OCI-LY1 (cell line): ENCODE measurements around the gene PTX4.

Experiments
- H2AFZ ChIP-seq: fragments of 200-600 bp; sonication (generic), shearing (Covaris generic); 2 replicates; pipeline ENCODE4 v1.6.0; 2014; ENCODE audit warnings: antibody characterized with exemption, mild to moderate bottlenecking, low read length
- H3F3A ChIP-seq: fragments of 200-600 bp; sonication (generic), shearing (Covaris generic); 2 replicates; pipeline ENCODE4 v1.6.0; 2014; ENCODE audit warnings: mild to moderate bottlenecking, antibody characterized with exemption, low read length, moderate library complexity; ENCODE audit not compliant: insufficient read depth
- H3K27ac ChIP-seq: fragments of 200-600 bp; sonication (generic); 2 replicates; pipeline ENCODE4 v1.5.1; 2014; ENCODE audit warnings: low read length, mixed run types, mild to moderate bottlenecking, low read depth; ENCODE audit not compliant: poor library complexity, severe bottlenecking
- H3K27me3 ChIP-seq: fragments of 200-600 bp; sonication (generic); 2 replicates; pipeline ENCODE4 v1.6.0; 2014; ENCODE audit warnings: antibody characterized with exemption, mild to moderate bottlenecking, low read length, moderate library complexity; ENCODE audit not compliant: insufficient read depth
- H3K36me3 ChIP-seq: fragments of 200-600 bp; sonication (generic); 2 replicates; pipeline ENCODE4 v1.6.1; 2014; ENCODE audit warnings: mild to moderate bottlenecking, antibody characterized with exemption, low read length, moderate library complexity, mixed read lengths; ENCODE audit not compliant: insufficient read depth
- H3K4me1 ChIP-seq: fragments of 200-600 bp; sonication (generic); 2 replicates; pipeline ENCODE4 v1.5.1; 2014; ENCODE audit warnings: mild to moderate bottlenecking, low read length, moderate library complexity; ENCODE audit not compliant: insufficient read depth, severe bottlenecking
- H3K4me2 ChIP-seq: fragments of 200-600 bp; sonication (generic), shearing (Covaris generic); 2 replicates; pipeline ENCODE4 v1.6.1; 2014; ENCODE audit warnings: low read length
- H3K4me3 ChIP-seq: fragments of 200-600 bp; sonication (generic); 2 replicates; pipeline ENCODE4 v1.5.1; 2014; ENCODE audit warnings: low read length, low read depth, mild to moderate bottlenecking, mixed read lengths; ENCODE audit not compliant: poor library complexity, severe bottlenecking
- H3K79me2 ChIP-seq: fragments of 200-600 bp; shearing (Covaris generic); 2 replicates; pipeline ENCODE4 v1.6.1; 2016; ENCODE audit warnings: mixed run types, low read length, mixed read lengths; ENCODE audit not compliant: insufficient read depth
- H3K9ac ChIP-seq: fragments of 200-600 bp; sonication (generic), shearing (Covaris generic); 2 replicates; pipeline ENCODE4 v1.6.1; 2014; ENCODE audit warnings: mild to moderate bottlenecking, low read length, mixed read lengths
- H3K9me2 ChIP-seq: fragments of 200-600 bp; sonication (generic), shearing (Covaris generic); 2 replicates; pipeline ENCODE4 v1.6.1; 2014; ENCODE audit warnings: low read depth, mild to moderate bottlenecking, low read length, mixed read lengths
- H3K9me3 ChIP-seq: fragments of 200-600 bp; shearing (Covaris generic); 2 replicates; pipeline ENCODE4 v1.6.1; 2014; ENCODE audit warnings: low read length, mixed read lengths
- H4K20me1 ChIP-seq: fragments of 200-600 bp; sonication (generic), shearing (Covaris generic); 2 replicates; pipeline ENCODE4 v1.6.0; 2016; ENCODE audit warnings: mild to moderate bottlenecking, low read length; ENCODE audit not compliant: insufficient read depth
- EZH2 ChIP-seq: fragments of 200-600 bp; sonication (generic), shearing (Covaris generic); IDR thresholded peaks from 2 replicates; pipeline ENCODE4 v1.8.0; 2017; ENCODE audit warnings: borderline replicate concordance, mixed run types, mild to moderate bottlenecking, antibody characterized with exemption, low read length, moderate library complexity, mixed read lengths
- TF ChIP-seq, protein P1 (sequence below): fragments of 200-600 bp; sonication (generic), shearing (Covaris generic); IDR thresholded peaks from 2 replicates; pipeline ENCODE4 v1.5.1; 2017; ENCODE audit warnings: mild to moderate bottlenecking, antibody characterized with exemption, low read length, moderate library complexity, mixed read lengths

PTX4 gene

DNA sequence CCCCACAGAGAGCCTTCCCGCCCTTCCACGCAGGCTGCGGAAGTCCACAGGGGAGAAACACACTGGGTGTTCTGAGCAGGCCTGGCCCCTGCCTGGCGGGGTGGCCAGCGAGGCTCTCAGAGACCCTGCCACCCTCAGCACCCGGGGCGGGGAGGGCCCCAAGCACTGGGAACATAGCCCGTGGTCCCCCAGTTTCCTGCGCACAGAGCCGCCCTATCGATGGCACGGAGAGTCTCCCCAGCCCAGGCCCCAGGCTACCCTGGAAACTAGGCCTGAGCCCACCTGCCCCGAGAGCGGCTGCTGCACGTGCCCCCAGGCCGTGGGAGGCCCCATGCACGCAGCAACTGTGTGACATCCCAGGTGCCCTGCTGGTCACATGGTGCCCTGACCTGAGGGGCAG is 34.2 kb downstream of the PTX4 start:
- peaks cover 25% of the 10 kb centered on the region; the same call in 1 of the 2 replicates for H3K36me3 ChIP-seq
- H3K4me1 ChIP-seq, result no peaks in the 10 kb centered on the region
- H3K9ac ChIP-seq, result no peak overlapping the region
- H4K20me1 ChIP-seq, result no peaks in the 10 kb centered on the region
- TF ChIP-seq, protein P1, sequence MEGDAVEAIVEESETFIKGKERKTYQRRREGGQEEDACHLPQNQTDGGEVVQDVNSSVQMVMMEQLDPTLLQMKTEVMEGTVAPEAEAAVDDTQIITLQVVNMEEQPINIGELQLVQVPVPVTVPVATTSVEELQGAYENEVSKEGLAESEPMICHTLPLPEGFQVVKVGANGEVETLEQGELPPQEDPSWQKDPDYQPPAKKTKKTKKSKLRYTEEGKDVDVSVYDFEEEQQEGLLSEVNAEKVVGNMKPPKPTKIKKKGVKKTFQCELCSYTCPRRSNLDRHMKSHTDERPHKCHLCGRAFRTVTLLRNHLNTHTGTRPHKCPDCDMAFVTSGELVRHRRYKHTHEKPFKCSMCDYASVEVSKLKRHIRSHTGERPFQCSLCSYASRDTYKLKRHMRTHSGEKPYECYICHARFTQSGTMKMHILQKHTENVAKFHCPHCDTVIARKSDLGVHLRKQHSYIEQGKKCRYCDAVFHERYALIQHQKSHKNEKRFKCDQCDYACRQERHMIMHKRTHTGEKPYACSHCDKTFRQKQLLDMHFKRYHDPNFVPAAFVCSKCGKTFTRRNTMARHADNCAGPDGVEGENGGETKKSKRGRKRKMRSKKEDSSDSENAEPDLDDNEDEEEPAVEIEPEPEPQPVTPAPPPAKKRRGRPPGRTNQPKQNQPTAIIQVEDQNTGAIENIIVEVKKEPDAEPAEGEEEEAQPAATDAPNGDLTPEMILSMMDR, result no peak
- TF ChIP-seq EZH2, result no peak
- no peak overlapping the region for H3K4me3 ChIP-seq
- no peaks in the 10 kb centered on the region for H3K27me3 ChIP-seq
- no peak overlapping the region for H2AFZ ChIP-seq
- no peak overlapping the region for H3K4me2 ChIP-seq
- no peaks in the 10 kb centered on the region for H3K79me2 ChIP-seq
- H3K27ac ChIP-seq, result no peak overlapping the region
- no peaks in the 10 kb centered on the region for H3K9me2 ChIP-seq
- no peaks in the 10 kb centered on the region for H3K9me3 ChIP-seq
- no peaks in the 10 kb centered on the region for H3F3A ChIP-seq

- Histone ChIP-seq H4K20me1 (no peaks in the 10 kb centered on the region), H3K9me3 (no peaks in the 10 kb centered on the region), H3K4me2 (no peak overlapping the region), H3K9ac (no peak overlapping the region), H2AFZ (no peak overlapping the region), H3K4me1 (no peaks in the 10 kb centered on the region), H3F3A (no peaks in the 10 kb centered on the region), H3K9me2 (no peaks in the 10 kb centered on the region), H3K79me2 (no peaks in the 10 kb centered on the region), H3K36me3 (peaks cover 25% of the 10 kb centered on the region; the same call in 1 of the 2 replicates), H3K4me3 (no peak overlapping the region), H3K27ac (no peak overlapping the region), H3K27me3 (no peaks in the 10 kb centered on the region)
- TF ChIP-seq, protein P1, result no peak
- TF ChIP-seq EZH2, result no peak
Measured at GRCh38 chr16:1453316-1453715, 35.4 kb downstream of the PTX4 start.

DNA sequence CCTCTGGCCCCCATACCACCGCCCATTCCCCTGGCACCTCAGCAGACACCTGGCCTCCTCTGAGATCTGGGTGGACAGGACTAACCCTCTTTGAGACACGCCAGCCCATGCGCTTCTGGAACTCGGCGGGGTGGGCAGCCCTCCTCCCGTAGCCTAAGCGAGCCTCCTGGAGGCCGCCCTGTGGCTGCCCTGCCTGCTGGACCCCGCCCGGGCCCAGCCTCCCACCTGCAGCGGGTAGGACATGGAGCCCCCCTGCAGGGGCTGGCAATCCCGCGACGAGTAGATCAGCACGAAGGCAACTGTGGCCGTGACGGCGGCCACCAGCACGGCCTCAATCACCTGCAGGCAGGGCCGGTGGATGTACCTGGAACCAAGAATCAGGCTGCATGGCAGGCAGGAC is 36.2 kb downstream of the PTX4 start:
- Histone ChIP-seq H3K27me3 (no peaks in the 10 kb centered on the region), H3K4me2 (no peak overlapping the region), H3K9ac (no peak overlapping the region), H3K36me3 (peaks cover 30% of the 10 kb centered on the region), H3F3A (no peaks in the 10 kb centered on the region), H3K9me3 (no peaks in the 10 kb centered on the region), H3K4me1 (no peaks in the 10 kb centered on the region), H3K27ac (no peak overlapping the region), H3K9me2 (no peaks in the 10 kb centered on the region), H4K20me1 (no peaks in the 10 kb centered on the region), H3K4me3 (no peak overlapping the region), H3K79me2 (no peaks in the 10 kb centered on the region), H2AFZ (no peak overlapping the region)
- TF ChIP-seq EZH2, result no peak
- TF ChIP-seq, protein P1, result no peak
